ENCODE results near the gene MGAT5. TPM values are rescaled to one million over a fixed set of nuclear protein-coding genes. Genes with fewer than 3 reads are reported as not detected.

Gene MGAT5
- total RNA-seq, 4 donors from 2014 or later: 47.4 to 56.4 (median 50.3) TPM

DNA sequence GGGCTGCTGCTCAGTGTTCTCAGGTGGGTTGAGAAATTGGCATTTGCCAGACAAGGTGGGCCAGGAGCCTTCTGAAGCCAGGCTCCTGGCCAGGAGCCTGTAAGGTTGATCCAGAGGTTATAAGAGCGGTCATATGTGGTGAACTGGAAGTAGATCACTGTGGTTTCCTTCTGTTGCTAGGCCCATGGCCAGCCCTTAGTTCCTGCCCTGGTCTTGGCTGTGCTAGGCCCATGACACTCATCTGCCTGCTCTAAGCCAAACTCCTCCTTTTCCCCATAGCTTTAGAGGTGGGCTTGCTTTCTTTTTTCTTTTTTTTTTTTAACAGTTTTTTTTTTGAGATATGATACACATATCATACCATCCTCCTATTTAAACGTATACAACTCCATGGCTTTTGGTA, 5.0 kb upstream of the MGAT5 start:
- peaks cover 21 to 41% (median 29%) of the 10 kb centered on the region in 4 donors for H3K4me1 ChIP-seq
- intact Hi-C loops (cut with DNase I): loop anchor here (5.0 kb wide), 2 partner anchors 163 to 367 kb away; no protein-coding TSS in a partner anchor

DNA sequence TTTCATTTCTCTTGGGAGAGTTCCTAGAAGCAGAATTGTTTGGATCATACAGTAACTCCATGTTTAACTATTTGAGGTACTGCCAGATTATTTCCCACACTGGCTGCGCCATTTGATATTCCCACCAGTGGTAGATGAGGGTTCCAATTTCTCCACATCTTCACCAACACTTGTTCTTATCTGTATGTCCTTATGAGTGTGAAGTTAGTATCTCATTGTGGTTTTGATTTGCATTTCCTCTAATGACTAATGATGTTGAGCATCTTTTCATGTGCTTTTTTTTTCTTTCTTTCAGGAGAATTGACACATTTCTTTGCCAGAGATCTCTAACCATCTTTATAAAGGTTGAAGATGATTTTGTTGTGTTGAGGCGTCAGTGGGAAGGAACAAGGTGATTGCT, 4.1 kb upstream of the MGAT5 start:
- Histone ChIP-seq H3K4me3 (no peak overlapping the region), H3K9me3 (no peaks in the 10 kb centered on the region), H3K27me3 (no peaks in the 10 kb centered on the region), H3K27ac (replicated peaks in 1 of 4) (no peak overlapping the region), H3K4me1 (peaks cover 23 to 40% (median 32%) of the 10 kb centered on the region in 4 donors), H3K36me3 (peaks cover 0 to 6% (median 3%) of the 10 kb centered on the region in 4 donors)
- no peak for DNase-seq (ENCODE audit: extremely low spot score)
- intact Hi-C loops (cut with DNase I): loop anchor here (5.0 kb wide), 2 partner anchors 163 to 367 kb away; no protein-coding TSS in a partner anchor
- TF ChIP-seq EP300 (IDR thresholded peaks at IDR 0.05) (no peak), POLR2AphosphoS5 (IDR thresholded peaks at IDR 0.05) (no peak), POLR2A (IDR thresholded peaks at IDR 0.05; ENCODE audit: low read depth) (no peak)
- TF ChIP-seq, protein P1, sequence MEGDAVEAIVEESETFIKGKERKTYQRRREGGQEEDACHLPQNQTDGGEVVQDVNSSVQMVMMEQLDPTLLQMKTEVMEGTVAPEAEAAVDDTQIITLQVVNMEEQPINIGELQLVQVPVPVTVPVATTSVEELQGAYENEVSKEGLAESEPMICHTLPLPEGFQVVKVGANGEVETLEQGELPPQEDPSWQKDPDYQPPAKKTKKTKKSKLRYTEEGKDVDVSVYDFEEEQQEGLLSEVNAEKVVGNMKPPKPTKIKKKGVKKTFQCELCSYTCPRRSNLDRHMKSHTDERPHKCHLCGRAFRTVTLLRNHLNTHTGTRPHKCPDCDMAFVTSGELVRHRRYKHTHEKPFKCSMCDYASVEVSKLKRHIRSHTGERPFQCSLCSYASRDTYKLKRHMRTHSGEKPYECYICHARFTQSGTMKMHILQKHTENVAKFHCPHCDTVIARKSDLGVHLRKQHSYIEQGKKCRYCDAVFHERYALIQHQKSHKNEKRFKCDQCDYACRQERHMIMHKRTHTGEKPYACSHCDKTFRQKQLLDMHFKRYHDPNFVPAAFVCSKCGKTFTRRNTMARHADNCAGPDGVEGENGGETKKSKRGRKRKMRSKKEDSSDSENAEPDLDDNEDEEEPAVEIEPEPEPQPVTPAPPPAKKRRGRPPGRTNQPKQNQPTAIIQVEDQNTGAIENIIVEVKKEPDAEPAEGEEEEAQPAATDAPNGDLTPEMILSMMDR (IDR thresholded peaks at IDR 0.05): no peak
- WGBS: 98% methylated on average over 2 of the region's 2 CpGs

More for the DNA sequence above, 5.0 kb upstream of the MGAT5 start:
- no peak for DNase-seq (ENCODE audit: extremely low spot score)
- Histone ChIP-seq H3K36me3 (no peaks in the 10 kb centered on the region), H3K9me3 (no peaks in the 10 kb centered on the region), H3K27me3 (no peaks in the 10 kb centered on the region), H3K4me3 (no peak overlapping the region), H3K27ac (replicated peaks in 1 of 4) (no peak overlapping the region)
- TF ChIP-seq, protein P1 (IDR thresholded peaks at IDR 0.05): no peak
- no peak for TF ChIP-seq EP300 (IDR thresholded peaks at IDR 0.05)
- no peak for TF ChIP-seq POLR2A (IDR thresholded peaks at IDR 0.05; ENCODE audit: low read depth)
- TF ChIP-seq POLR2AphosphoS5 (IDR thresholded peaks at IDR 0.05): no peak
- WGBS: 87% methylated on average over 2 of the region's 2 CpGs

DNA sequence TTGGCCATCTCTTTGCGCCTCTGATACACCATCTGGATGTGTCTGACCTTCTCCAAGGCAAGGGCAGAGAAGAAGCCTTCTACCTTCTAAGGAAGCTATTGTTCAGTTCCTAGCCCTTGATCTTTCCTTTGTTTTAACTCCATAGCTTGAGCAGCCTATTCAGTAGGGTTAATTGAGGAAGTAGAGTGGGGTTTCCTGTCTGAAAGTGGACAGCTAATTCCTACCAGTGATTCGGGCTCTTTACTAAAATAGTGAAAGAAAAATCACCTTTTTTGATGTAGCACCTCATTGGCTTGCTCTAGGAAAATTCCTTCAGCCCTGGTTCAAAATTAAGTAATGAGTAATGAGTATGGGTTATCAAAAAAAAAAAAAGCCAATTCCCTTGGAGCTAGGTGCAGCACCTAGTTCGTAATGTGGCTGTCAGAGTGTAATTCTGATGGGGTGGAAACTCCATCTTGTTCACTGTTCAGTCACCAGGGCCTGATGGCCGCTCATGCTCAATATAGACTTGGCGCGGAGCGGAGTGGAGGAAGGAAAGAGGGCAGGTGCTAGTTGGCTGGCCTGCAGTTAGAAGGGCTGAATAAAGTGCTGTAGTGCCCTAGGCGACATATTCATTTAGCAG, 2.9 kb upstream of the MGAT5 start:
- Histone ChIP-seq H3K36me3 (peaks cover 0 to 8% (median 4%) of the 10 kb centered on the region in 4 donors), H3K27ac (replicated peaks in 1 of 4) (no peak overlapping the region), H3K4me1 (peaks cover 12 to 29% (median 23%) of the 10 kb centered on the region in 4 donors), H3K4me3 (no peak overlapping the region), H3K27me3 (no peaks in the 10 kb centered on the region), H3K9me3 (no peaks in the 10 kb centered on the region)
- TF ChIP-seq POLR2AphosphoS5 (IDR thresholded peaks at IDR 0.05): no peak
- TF ChIP-seq, protein P1 (IDR thresholded peaks at IDR 0.05): no peak
- TF ChIP-seq POLR2A (IDR thresholded peaks at IDR 0.05; ENCODE audit: low read depth): no peak
- no peak for TF ChIP-seq EP300 (IDR thresholded peaks at IDR 0.05)
- intact Hi-C loops (cut with DNase I): no loop called here
- DNase-seq (ENCODE audit: extremely low spot score): no peak
- 89% methylated on average over 8 of the region's 8 CpGs for WGBS

DNA sequence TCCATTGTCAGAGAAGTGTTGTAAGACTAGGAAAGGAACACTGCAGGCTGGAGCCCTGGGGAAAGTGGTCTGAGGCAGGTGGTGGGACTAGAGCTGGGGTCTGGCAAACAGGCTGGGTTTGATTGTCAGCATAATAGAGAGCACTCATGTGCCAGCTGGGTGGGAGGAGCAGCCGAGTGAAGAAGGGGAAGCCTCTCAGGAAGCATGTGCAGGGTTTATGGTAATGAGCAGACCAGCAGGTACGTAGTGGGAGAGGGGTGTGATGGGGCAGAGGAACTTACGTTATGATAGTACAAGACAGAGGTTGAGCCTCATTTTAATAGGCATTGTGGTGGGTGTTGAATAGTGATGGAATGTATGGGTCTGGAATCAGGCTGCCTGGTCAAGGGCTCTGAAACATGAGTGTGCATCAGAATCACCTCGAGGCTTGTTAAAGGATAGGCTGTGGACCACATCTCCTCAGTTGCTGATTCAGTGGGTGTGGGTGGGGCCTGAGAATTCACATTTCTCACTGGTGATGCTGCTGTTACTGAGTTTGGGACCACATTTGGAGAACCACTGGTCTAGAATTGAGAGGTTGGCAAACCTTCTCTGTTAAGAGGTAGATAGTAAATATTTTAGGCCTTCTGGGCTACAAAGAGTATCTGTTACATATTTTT, 1.7 kb upstream of the MGAT5 start:
- Histone ChIP-seq H3K27ac (replicated peaks in 1 of 4) (no peak overlapping the region), H3K27me3 (no peaks in the 10 kb centered on the region), H3K4me1 (peaks cover 7 to 22% (median 17%) of the 10 kb centered on the region in 4 donors), H3K9me3 (no peaks in the 10 kb centered on the region), H3K4me3 (no peak overlapping the region), H3K36me3 (peaks cover 0 to 8% (median 4%) of the 10 kb centered on the region in 4 donors)
- TF ChIP-seq POLR2A (IDR thresholded peaks at IDR 0.05; ENCODE audit: low read depth) (no peak), POLR2AphosphoS5 (IDR thresholded peaks at IDR 0.05) (no peak), EP300 (IDR thresholded peaks at IDR 0.05) (no peak)
- TF ChIP-seq, protein P1 (IDR thresholded peaks at IDR 0.05): no peak
- 96% methylated on average over 4 of the region's 4 CpGs for WGBS
- intact Hi-C loops (cut with DNase I): no loop called here
- no peak for DNase-seq (ENCODE audit: extremely low spot score)
